Measurements from ENCODE around the gene MAD1L1.

Gene MAD1L1

GRCh38 chr7:1853431-1853985 lies 379.2 kb downstream of the MAD1L1 start:
- DNase-seq, result no peak

- no peak for DNase-seq
Measured at GRCh38 chr7:1852517-1853430, 380.0 kb downstream of the MAD1L1 start.

GRCh38 chr7:1851721-1852516 lies 380.8 kb downstream of the MAD1L1 start:
- DNase-seq, result no peak

GRCh38 chr7:1850976-1851571 lies 381.7 kb downstream of the MAD1L1 start:
- no peak for DNase-seq

GRCh38 chr7:1850111-1850975 lies 382.4 kb downstream of the MAD1L1 start:
- no peak for DNase-seq

GRCh38 chr7:1849351-1850041 lies 383.2 kb downstream of the MAD1L1 start:
- no peak for DNase-seq

GRCh38 chr7:1848911-1849311 lies 383.8 kb downstream of the MAD1L1 start:
- DNase-seq, result no peak

- no peak for DNase-seq
Measured at GRCh38 chr7:1848013-1848640, 384.6 kb downstream of the MAD1L1 start.

- no peak for DNase-seq
Measured at GRCh38 chr7:1847260-1848001, 385.3 kb downstream of the MAD1L1 start.

- no peak for DNase-seq
Measured at GRCh38 chr7:1846331-1847065, 386.2 kb downstream of the MAD1L1 start.

- no peak for DNase-seq
Measured at GRCh38 chr7:1845536-1846311, 387.0 kb downstream of the MAD1L1 start.

- DNase-seq, result no peak
Measured at GRCh38 chr7:1844951-1845390, 387.8 kb downstream of the MAD1L1 start.

GRCh38 chr7:1844336-1844950 lies 388.3 kb downstream of the MAD1L1 start:
- DNase-seq, result no peak

- DNase-seq, result no peak
Measured at GRCh38 chr7:1843921-1844335, 388.8 kb downstream of the MAD1L1 start.

GRCh38 chr7:1843271-1843861 lies 389.4 kb downstream of the MAD1L1 start:
- DNase-seq, result no peak

GRCh38 chr7:1842321-1843221 lies 390.2 kb downstream of the MAD1L1 start:
- no peak for DNase-seq
